Measurements from ENCODE around the gene DPP9. TPM values are rescaled to one million over a fixed set of nuclear protein-coding genes. Genes with fewer than 3 reads are reported as not detected.
A peak's percentile ranks its signal among the peaks of the same experiment; 100 is the strongest.

DPP9 gene
- total and polyA plus RNA-seq, 2 donors (not counting 1 experiment from before 2014, with no cell fraction given), result 3.6 to 27.1 TPM

GRCh38 chr19:4730740-4731171, 7.1 kb upstream of the DPP9 start:
- no peak overlapping the region for H3K4me3 ChIP-seq (replicated peaks in 1 of 4; ENCODE audit: control extremely low read depth in 1 of 4, insufficient read depth in 1 of 4, low read depth in 3 of 4, low read length in 4 of 4)
- no peak overlapping the region for H2AFZ ChIP-seq (ENCODE audit: low read length)
- H3K9me3 ChIP-seq (ENCODE audit: control insufficient read depth, insufficient read depth, low read depth, low read length), result no peaks in the 10 kb centered on the region
- H3K4me1 ChIP-seq (ENCODE audit: control insufficient read depth, extremely low read depth, insufficient read depth, low read length), result no peaks in the 10 kb centered on the region
- DNase-seq (ENCODE audit: low read depth in 2 of 2), result no peak
- no peak overlapping the region for H3K9ac ChIP-seq (ENCODE audit: insufficient read depth, low read length)
- no peaks in the 10 kb centered on the region for H3K27me3 ChIP-seq (ENCODE audit: control insufficient read depth, insufficient read depth, low read length)
- H3K27ac ChIP-seq (ENCODE audit: insufficient read depth, low read length), result no peak overlapping the region
- TF ChIP-seq CTCF (conservative IDR thresholded peaks at IDR 0.05 in 1 of 2, IDR thresholded peaks at IDR 0.05 in 1 of 2; ENCODE audit: low read depth in 1 of 2, low read length in 2 of 2) (peak; percentile 41 to 59), EZH2 (IDR thresholded peaks at IDR 0.05; ENCODE audit: low read length, missing control alignments) (no peak)
- no peaks in the 10 kb centered on the region for H3K79me2 ChIP-seq (ENCODE audit: control insufficient read depth, insufficient read depth, low read length)
- no peak overlapping the region for H3K4me2 ChIP-seq (ENCODE audit: extremely low read depth, insufficient read depth, low read length)
- H3K36me3 ChIP-seq (ENCODE audit: control insufficient read depth, insufficient read depth, low read length), result no peaks in the 10 kb centered on the region
- H4K20me1 ChIP-seq (ENCODE audit: control insufficient read depth, extremely low read depth, insufficient read depth, low read length), result no peaks in the 10 kb centered on the region

GRCh38 chr19:4728871-4729270, 5.2 kb upstream of the DPP9 start:
- H2AFZ ChIP-seq (ENCODE audit: low read length), result no peak overlapping the region
- no peak overlapping the region for H3K4me2 ChIP-seq (ENCODE audit: extremely low read depth, insufficient read depth, low read length)
- no peak overlapping the region for H3K4me3 ChIP-seq (replicated peaks in 1 of 4; ENCODE audit: control extremely low read depth in 1 of 4, insufficient read depth in 1 of 4, low read depth in 3 of 4, low read length in 4 of 4)

More at GRCh38 chr19:4728871-4729270, 5.2 kb upstream of the DPP9 start:
- no peaks in the 10 kb centered on the region for H3K79me2 ChIP-seq (ENCODE audit: control insufficient read depth, insufficient read depth, low read length)
- no peak overlapping the region for H3K27ac ChIP-seq (ENCODE audit: insufficient read depth, low read length)
- H4K20me1 ChIP-seq (ENCODE audit: control insufficient read depth, extremely low read depth, insufficient read depth, low read length), result no peaks in the 10 kb centered on the region
- H3K36me3 ChIP-seq (ENCODE audit: control insufficient read depth, insufficient read depth, low read length), result no peaks in the 10 kb centered on the region
- H3K9me3 ChIP-seq (ENCODE audit: control insufficient read depth, insufficient read depth, low read depth, low read length), result no peaks in the 10 kb centered on the region
- H3K27me3 ChIP-seq (ENCODE audit: control insufficient read depth, insufficient read depth, low read length), result no peaks in the 10 kb centered on the region
- no peak for TF ChIP-seq CTCF (conservative IDR thresholded peaks at IDR 0.05 in 1 of 2, IDR thresholded peaks at IDR 0.05 in 1 of 2; ENCODE audit: low read depth in 1 of 2, low read length in 2 of 2)
- TF ChIP-seq EZH2 (IDR thresholded peaks at IDR 0.05; ENCODE audit: low read length, missing control alignments), result no peak
- H3K4me1 ChIP-seq (ENCODE audit: control insufficient read depth, extremely low read depth, insufficient read depth, low read length), result no peaks in the 10 kb centered on the region
- DNase-seq (ENCODE audit: low read depth in 2 of 2), result no peak
- H3K9ac ChIP-seq (ENCODE audit: insufficient read depth, low read length), result no peak overlapping the region
